Esophagus squamous epithelium (tissue), 4 donors: ENCODE measurements around the gene HES4.

ENCODE experiments used
- POLR2A ChIP-seq, 4 donors: fragments of 450-650 bp; IDR thresholded peaks; one replicate each; pipeline ENCODE4 v1.6.1; 2017; ENCODE audit warnings: antibody characterized with exemption in 4 of 4, mild to moderate bottlenecking in 4 of 4, moderate library complexity in 3 of 4
- TF ChIP-seq, protein P1 (sequence below), 6 experiments: fragments of 450-650 bp in 4 of 6; fragments of 200-600 bp in 2 of 6; sonication (generic) in 2 of 6; IDR thresholded peaks; one replicate each; pipeline ENCODE4 v1.5.1; 2016 to 2019; ENCODE audit warnings: antibody characterized with exemption in 6 of 6, mild to moderate bottlenecking in 4 of 6, moderate library complexity in 4 of 6

DNA sequence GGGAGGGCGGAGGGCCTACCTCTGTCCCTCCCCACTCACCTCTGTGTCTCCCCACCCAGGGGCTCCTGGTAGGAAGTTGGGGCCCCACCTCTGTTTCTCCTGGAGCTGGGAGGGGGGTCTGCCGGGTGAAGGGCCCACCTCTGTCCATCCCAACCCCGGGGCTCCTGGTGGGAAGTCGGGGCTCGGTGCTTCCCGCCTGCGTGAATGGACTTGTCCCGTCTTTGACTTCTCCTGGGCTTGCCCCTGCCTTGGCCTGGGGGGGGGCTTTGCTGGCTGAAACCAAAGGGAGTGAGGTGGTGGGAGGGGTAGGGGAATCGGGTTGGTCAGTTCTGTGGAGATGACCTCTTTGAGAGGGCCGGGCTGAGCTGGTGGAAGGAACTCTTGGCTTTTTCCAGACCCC lies 25.8 kb upstream of the HES4 start:
- no peak for TF ChIP-seq POLR2A (IDR thresholded peaks at IDR 0.05)
- TF ChIP-seq, protein P1, sequence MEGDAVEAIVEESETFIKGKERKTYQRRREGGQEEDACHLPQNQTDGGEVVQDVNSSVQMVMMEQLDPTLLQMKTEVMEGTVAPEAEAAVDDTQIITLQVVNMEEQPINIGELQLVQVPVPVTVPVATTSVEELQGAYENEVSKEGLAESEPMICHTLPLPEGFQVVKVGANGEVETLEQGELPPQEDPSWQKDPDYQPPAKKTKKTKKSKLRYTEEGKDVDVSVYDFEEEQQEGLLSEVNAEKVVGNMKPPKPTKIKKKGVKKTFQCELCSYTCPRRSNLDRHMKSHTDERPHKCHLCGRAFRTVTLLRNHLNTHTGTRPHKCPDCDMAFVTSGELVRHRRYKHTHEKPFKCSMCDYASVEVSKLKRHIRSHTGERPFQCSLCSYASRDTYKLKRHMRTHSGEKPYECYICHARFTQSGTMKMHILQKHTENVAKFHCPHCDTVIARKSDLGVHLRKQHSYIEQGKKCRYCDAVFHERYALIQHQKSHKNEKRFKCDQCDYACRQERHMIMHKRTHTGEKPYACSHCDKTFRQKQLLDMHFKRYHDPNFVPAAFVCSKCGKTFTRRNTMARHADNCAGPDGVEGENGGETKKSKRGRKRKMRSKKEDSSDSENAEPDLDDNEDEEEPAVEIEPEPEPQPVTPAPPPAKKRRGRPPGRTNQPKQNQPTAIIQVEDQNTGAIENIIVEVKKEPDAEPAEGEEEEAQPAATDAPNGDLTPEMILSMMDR (IDR thresholded peaks at IDR 0.05): no peak
